Ishikawa (cell line): ENCODE data around the gene ANAPC5.

Experiments
- CEBPB ChIP-seq: IDR thresholded peaks from 2 replicates; pipeline ENCODE4 v1.6.1; 2012
- CREB1 ChIP-seq: IDR thresholded peaks from 2 replicates; pipeline ENCODE4 v1.6.1; 2012; ENCODE audit warnings: low read depth
- EGR1 ChIP-seq: IDR thresholded peaks from 2 replicates; pipeline ENCODE4 v1.6.1; 2012
- EP300 ChIP-seq: IDR thresholded peaks from 2 replicates; pipeline ENCODE4 v1.6.1; 2012; ENCODE audit warnings: borderline replicate concordance
- FOXM1 ChIP-seq: IDR thresholded peaks from 2 replicates; pipeline ENCODE4 v1.6.1; 2012; ENCODE audit warnings: low read depth, borderline replicate concordance
- NFIC ChIP-seq: IDR thresholded peaks from 2 replicates; pipeline ENCODE4 v1.6.1; 2012
- RAD21 ChIP-seq: IDR thresholded peaks from 2 replicates; pipeline ENCODE4 v1.6.1; 2012; ENCODE audit warnings: low read depth
- TAF1 ChIP-seq: IDR thresholded peaks from 2 replicates; pipeline ENCODE4 v1.6.1; 2012; ENCODE audit warnings: low read depth, mild to moderate bottlenecking
- TCF12 ChIP-seq: IDR thresholded peaks from 2 replicates; pipeline ENCODE4 v1.6.1; 2012; ENCODE audit warnings: low read depth
- TEAD4 ChIP-seq: IDR thresholded peaks from 2 replicates; pipeline ENCODE4 v1.6.1; 2012
- YY1 ChIP-seq: IDR thresholded peaks from 2 replicates; pipeline ENCODE4 v1.6.1; 2012; ENCODE audit warnings: low read depth
- ZBTB7A ChIP-seq: IDR thresholded peaks from 2 replicates; pipeline ENCODE4 v1.6.1; 2012; ENCODE audit warnings: low read depth
- TF ChIP-seq, protein P1 (sequence below): IDR thresholded peaks from 2 replicates; pipeline ENCODE4 v1.6.1; 2012
- TF ChIP-seq, protein P2 (sequence below): IDR thresholded peaks from 2 replicates; pipeline ENCODE4 v1.6.1; 2012
- TF ChIP-seq, protein P3 (sequence below): IDR thresholded peaks from 2 replicates; pipeline ENCODE4 v1.6.1; 2012; ENCODE audit warnings: low read depth, mild to moderate bottlenecking

The ANAPC5 gene

GRCh38 chr12:121328620-121329019 is 23.6 kb downstream of the ANAPC5 start:
- TF ChIP-seq NFIC (no peak), TAF1 (no peak), EP300 (no peak), EGR1 (no peak), CEBPB (no peak), CREB1 (no peak), YY1 (no peak), FOXM1 (no peak)
- TF ChIP-seq, protein P1, sequence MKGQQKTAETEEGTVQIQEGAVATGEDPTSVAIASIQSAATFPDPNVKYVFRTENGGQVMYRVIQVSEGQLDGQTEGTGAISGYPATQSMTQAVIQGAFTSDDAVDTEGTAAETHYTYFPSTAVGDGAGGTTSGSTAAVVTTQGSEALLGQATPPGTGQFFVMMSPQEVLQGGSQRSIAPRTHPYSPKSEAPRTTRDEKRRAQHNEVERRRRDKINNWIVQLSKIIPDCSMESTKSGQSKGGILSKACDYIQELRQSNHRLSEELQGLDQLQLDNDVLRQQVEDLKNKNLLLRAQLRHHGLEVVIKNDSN, result no peak
- TF ChIP-seq, protein P2, sequence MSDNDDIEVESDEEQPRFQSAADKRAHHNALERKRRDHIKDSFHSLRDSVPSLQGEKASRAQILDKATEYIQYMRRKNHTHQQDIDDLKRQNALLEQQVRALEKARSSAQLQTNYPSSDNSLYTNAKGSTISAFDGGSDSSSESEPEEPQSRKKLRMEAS, result no peak
- TF ChIP-seq, protein P3, sequence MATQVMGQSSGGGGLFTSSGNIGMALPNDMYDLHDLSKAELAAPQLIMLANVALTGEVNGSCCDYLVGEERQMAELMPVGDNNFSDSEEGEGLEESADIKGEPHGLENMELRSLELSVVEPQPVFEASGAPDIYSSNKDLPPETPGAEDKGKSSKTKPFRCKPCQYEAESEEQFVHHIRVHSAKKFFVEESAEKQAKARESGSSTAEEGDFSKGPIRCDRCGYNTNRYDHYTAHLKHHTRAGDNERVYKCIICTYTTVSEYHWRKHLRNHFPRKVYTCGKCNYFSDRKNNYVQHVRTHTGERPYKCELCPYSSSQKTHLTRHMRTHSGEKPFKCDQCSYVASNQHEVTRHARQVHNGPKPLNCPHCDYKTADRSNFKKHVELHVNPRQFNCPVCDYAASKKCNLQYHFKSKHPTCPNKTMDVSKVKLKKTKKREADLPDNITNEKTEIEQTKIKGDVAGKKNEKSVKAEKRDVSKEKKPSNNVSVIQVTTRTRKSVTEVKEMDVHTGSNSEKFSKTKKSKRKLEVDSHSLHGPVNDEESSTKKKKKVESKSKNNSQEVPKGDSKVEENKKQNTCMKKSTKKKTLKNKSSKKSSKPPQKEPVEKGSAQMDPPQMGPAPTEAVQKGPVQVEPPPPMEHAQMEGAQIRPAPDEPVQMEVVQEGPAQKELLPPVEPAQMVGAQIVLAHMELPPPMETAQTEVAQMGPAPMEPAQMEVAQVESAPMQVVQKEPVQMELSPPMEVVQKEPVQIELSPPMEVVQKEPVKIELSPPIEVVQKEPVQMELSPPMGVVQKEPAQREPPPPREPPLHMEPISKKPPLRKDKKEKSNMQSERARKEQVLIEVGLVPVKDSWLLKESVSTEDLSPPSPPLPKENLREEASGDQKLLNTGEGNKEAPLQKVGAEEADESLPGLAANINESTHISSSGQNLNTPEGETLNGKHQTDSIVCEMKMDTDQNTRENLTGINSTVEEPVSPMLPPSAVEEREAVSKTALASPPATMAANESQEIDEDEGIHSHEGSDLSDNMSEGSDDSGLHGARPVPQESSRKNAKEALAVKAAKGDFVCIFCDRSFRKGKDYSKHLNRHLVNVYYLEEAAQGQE, result no peak

GRCh38 chr12:121326996-121327674 is 25.1 kb downstream of the ANAPC5 start:
- TF ChIP-seq, protein P2, result no peak
- TF ChIP-seq TCF12, result no peak
- TF ChIP-seq CREB1, result no peak

DNA sequence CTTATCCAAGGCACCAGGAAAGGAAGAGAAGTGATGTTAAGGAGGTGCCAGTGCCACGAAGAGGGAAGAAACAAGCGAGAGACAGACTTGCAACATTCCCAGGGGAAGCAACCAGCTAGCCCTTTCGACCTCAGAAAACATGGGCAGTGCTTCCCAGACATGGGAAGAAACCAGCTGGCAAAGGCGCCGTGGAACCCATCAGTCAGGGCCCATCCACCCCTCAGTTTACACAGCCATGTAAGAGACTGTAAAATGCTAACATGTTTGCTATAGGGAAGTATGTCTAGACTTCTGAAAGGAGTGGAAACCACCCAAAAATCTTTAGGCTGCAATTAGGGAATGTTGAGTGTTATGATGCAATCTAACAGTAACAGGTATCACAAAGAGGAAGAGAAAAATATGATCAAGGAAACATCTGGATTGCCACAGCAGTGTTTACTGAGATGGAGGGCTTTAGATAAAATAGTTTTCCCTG is 26.3 kb downstream of the ANAPC5 start:
- no peak for TF ChIP-seq RAD21
- no peak for TF ChIP-seq ZBTB7A
- no peak for TF ChIP-seq EGR1
- no peak for TF ChIP-seq TEAD4
- TF ChIP-seq, protein P3, result no peak
- TF ChIP-seq, protein P2, result no peak
- TF ChIP-seq TAF1, result no peak
- TF ChIP-seq, protein P1, result no peak
- no peak for TF ChIP-seq FOXM1
- TF ChIP-seq YY1, result no peak
- TF ChIP-seq TCF12, result no peak
- TF ChIP-seq EP300, result no peak
- TF ChIP-seq NFIC, result no peak
- TF ChIP-seq CEBPB, result no peak
- no peak for TF ChIP-seq CREB1

DNA sequence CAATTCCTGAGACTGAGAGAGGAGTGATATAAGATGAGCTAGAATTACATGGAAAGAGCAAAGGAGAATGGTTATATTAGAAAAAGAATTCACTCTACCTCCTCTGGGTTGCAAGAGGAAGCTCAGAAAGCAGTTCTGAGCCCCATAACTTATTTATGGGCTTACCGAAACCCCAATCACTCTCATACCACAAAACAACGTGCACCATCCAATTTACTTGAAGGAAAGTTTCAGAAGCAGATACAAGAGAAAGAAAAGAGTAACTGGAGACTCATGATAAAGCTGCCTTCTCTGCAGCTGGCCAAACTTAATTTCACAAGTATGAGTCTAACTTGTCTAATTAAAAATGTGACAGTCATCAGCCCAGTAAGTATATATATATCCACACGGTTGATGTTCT is 28.3 kb downstream of the ANAPC5 start:
- no peak for TF ChIP-seq TAF1
- TF ChIP-seq, protein P2, result no peak
- no peak for TF ChIP-seq NFIC
- TF ChIP-seq CREB1, result no peak
- TF ChIP-seq, protein P3, result no peak
- no peak for TF ChIP-seq TEAD4
- TF ChIP-seq TCF12, result no peak
- TF ChIP-seq EGR1, result no peak
- TF ChIP-seq, protein P1, result no peak
- no peak for TF ChIP-seq ZBTB7A
- no peak for TF ChIP-seq FOXM1
- no peak for TF ChIP-seq YY1
- no peak for TF ChIP-seq RAD21
- no peak for TF ChIP-seq CEBPB
- no peak for TF ChIP-seq EP300
